ENCODE results near the gene TMED4. TPM values are rescaled to one million over a fixed set of nuclear protein-coding genes. Genes with fewer than 3 reads are reported as not detected.

The TMED4 gene
- polyA plus RNA-seq, 1 donor from 2014 or later, result 158 TPM

DNA sequence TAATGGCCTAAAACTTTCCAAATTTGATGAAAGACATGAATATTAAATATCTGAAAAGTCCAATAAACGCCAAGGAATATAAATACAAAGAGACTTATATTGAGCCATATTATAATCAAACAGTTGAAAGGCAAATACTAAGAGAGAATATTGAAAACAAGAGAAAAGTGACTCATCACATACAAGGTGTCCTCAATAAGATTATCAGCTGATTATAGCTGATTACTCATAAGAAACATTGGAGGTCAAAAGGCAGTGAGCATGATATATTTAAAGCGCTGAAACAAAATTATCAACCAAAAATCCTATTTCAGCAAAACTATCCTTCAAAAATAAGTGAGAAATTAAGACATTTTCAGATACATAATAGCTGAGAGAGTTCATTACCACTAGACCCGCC is 33.1 kb downstream of the TMED4 start:
- H3K27me3 ChIP-seq (ENCODE audit: insufficient read depth, low read depth, low read length), result no peaks in the 10 kb centered on the region
- no peak overlapping the region for H3K9ac ChIP-seq (ENCODE audit: low read length)
- H2AFZ ChIP-seq (ENCODE audit: low read depth, low read length), result no peak overlapping the region
- no peaks in the 10 kb centered on the region for H3F3A ChIP-seq (ENCODE audit: insufficient read depth, low read length, poor library complexity, severe bottlenecking)
- no peaks in the 10 kb centered on the region for H3K9me3 ChIP-seq (ENCODE audit: low read length)
- H3K4me2 ChIP-seq (ENCODE audit: low read length), result no peak overlapping the region
- H3K4me3 ChIP-seq (ENCODE audit: low read length), result no peak overlapping the region
- TF ChIP-seq, protein P1, sequence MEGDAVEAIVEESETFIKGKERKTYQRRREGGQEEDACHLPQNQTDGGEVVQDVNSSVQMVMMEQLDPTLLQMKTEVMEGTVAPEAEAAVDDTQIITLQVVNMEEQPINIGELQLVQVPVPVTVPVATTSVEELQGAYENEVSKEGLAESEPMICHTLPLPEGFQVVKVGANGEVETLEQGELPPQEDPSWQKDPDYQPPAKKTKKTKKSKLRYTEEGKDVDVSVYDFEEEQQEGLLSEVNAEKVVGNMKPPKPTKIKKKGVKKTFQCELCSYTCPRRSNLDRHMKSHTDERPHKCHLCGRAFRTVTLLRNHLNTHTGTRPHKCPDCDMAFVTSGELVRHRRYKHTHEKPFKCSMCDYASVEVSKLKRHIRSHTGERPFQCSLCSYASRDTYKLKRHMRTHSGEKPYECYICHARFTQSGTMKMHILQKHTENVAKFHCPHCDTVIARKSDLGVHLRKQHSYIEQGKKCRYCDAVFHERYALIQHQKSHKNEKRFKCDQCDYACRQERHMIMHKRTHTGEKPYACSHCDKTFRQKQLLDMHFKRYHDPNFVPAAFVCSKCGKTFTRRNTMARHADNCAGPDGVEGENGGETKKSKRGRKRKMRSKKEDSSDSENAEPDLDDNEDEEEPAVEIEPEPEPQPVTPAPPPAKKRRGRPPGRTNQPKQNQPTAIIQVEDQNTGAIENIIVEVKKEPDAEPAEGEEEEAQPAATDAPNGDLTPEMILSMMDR (IDR thresholded peaks at IDR 0.05; ENCODE audit: poor library complexity, severe bottlenecking), result no peak
- TF ChIP-seq TAF1 (IDR thresholded peaks at IDR 0.05; ENCODE audit: low read depth) (no peak), EZH2 (IDR thresholded peaks at IDR 0.05; ENCODE audit: borderline replicate concordance, insufficient read depth, low read length, poor library complexity, severe bottlenecking) (no peak), SMC3 (conservative IDR thresholded peaks at IDR 0.05; ENCODE audit: poor library complexity) (no peak), REST (IDR thresholded peaks at IDR 0.05; ENCODE audit: borderline replicate concordance) (no peak), POLR2AphosphoS5 (IDR thresholded peaks at IDR 0.05) (no peak), EP300 (conservative IDR thresholded peaks at IDR 0.05; ENCODE audit: poor library complexity, severe bottlenecking) (no peak), MXI1 (conservative IDR thresholded peaks at IDR 0.05; ENCODE audit: poor library complexity, severe bottlenecking) (no peak), RAD21 (conservative IDR thresholded peaks at IDR 0.05) (no peak)
- no peak overlapping the region for H3K27ac ChIP-seq (ENCODE audit: low read length)
- H3K79me2 ChIP-seq (replicated peaks; ENCODE audit: insufficient read depth, low read length), result no peaks in the 10 kb centered on the region
- H3K9me2 ChIP-seq (ENCODE audit: insufficient read depth, low read length), result no peaks in the 10 kb centered on the region
- H4K20me1 ChIP-seq (ENCODE audit: insufficient read depth), result no peaks in the 10 kb centered on the region
- H3K36me3 ChIP-seq (ENCODE audit: insufficient read depth, low read length), result no peaks in the 10 kb centered on the region

DNA sequence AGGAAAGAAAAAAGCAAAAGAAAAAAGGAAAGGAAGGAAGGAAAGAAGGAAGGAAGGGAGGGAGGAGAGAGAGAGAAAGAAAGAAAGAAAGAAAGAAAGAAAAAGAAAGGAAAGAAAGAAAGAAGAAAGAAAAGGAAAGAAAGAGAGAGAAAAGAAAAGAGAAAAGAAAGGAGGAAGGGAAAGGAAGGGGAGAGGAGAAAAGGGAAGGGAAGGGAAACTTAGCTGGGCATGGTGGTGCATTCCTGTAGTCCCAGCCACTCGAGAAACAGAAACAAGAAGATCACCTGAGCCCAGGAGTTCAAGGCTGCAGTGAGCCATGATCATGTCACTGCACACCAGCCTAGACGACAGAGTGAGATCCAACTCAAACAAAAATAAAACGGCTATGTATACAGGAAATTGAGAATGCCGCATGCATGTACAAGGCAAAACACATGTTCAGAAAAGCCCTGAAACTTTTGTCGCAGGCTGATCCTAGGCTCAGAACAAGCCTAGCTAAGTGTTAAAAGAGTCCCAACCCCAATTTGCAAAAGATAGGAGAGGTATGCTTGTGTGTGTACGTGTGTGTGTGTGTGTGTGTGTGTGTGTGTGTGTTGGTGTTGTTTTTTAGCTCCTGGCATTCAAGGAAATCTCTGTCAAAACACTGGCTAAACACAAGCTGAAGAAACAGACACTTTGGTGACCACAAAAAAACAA is 34.3 kb downstream of the TMED4 start:
- H3K36me3 ChIP-seq (ENCODE audit: insufficient read depth, low read length), result no peaks in the 10 kb centered on the region
- no peaks in the 10 kb centered on the region for H3K9me3 ChIP-seq (ENCODE audit: low read length)
- no peak overlapping the region for H2AFZ ChIP-seq (ENCODE audit: low read depth, low read length)
- H4K20me1 ChIP-seq (ENCODE audit: insufficient read depth), result no peaks in the 10 kb centered on the region
- H3F3A ChIP-seq (ENCODE audit: insufficient read depth, low read length, poor library complexity, severe bottlenecking), result no peaks in the 10 kb centered on the region
- no peak overlapping the region for H3K9ac ChIP-seq (ENCODE audit: low read length)
- H3K27me3 ChIP-seq (ENCODE audit: insufficient read depth, low read depth, low read length), result no peaks in the 10 kb centered on the region
- no peak overlapping the region for H3K4me2 ChIP-seq (ENCODE audit: low read length)
- no peak overlapping the region for H3K27ac ChIP-seq (ENCODE audit: low read length)
- no peaks in the 10 kb centered on the region for H3K9me2 ChIP-seq (ENCODE audit: insufficient read depth, low read length)
- TF ChIP-seq, protein P1 (IDR thresholded peaks at IDR 0.05; ENCODE audit: poor library complexity, severe bottlenecking), result no peak
- TF ChIP-seq RAD21 (conservative IDR thresholded peaks at IDR 0.05) (no peak), TAF1 (IDR thresholded peaks at IDR 0.05; ENCODE audit: low read depth) (no peak), MXI1 (conservative IDR thresholded peaks at IDR 0.05; ENCODE audit: poor library complexity, severe bottlenecking) (no peak), EZH2 (IDR thresholded peaks at IDR 0.05; ENCODE audit: borderline replicate concordance, insufficient read depth, low read length, poor library complexity, severe bottlenecking) (no peak), SMC3 (conservative IDR thresholded peaks at IDR 0.05; ENCODE audit: poor library complexity) (no peak), EP300 (conservative IDR thresholded peaks at IDR 0.05; ENCODE audit: poor library complexity, severe bottlenecking) (no peak), POLR2AphosphoS5 (IDR thresholded peaks at IDR 0.05) (no peak), REST (IDR thresholded peaks at IDR 0.05; ENCODE audit: borderline replicate concordance) (no peak)
- H3K79me2 ChIP-seq (replicated peaks; ENCODE audit: insufficient read depth, low read length), result no peaks in the 10 kb centered on the region
- H3K4me3 ChIP-seq (ENCODE audit: low read length), result no peak overlapping the region
